D721Med (cell line): ENCODE results near the gene MAML1.

Source experiments
- DNase-seq: peaks from one replicate; pipeline ENCODE4 v3.0.0; 2011; ENCODE audit warnings: low spot score; ENCODE audit not compliant: insufficient read length
- FAIRE-seq: peaks from 2 replicates; lab custom pipeline; 2011; peaks lifted over from hg19 to GRCh38; lab: Jason Lieb, UNC
- CTCF ChIP-seq: IDR thresholded peaks from 2 replicates; pipeline ENCODE4 v1.5.1; 2012; ENCODE audit warnings: mild to moderate bottlenecking, control low read depth; ENCODE audit not compliant: insufficient read depth; ENCODE audit errors: missing control alignments

Gene MAML1

DNA sequence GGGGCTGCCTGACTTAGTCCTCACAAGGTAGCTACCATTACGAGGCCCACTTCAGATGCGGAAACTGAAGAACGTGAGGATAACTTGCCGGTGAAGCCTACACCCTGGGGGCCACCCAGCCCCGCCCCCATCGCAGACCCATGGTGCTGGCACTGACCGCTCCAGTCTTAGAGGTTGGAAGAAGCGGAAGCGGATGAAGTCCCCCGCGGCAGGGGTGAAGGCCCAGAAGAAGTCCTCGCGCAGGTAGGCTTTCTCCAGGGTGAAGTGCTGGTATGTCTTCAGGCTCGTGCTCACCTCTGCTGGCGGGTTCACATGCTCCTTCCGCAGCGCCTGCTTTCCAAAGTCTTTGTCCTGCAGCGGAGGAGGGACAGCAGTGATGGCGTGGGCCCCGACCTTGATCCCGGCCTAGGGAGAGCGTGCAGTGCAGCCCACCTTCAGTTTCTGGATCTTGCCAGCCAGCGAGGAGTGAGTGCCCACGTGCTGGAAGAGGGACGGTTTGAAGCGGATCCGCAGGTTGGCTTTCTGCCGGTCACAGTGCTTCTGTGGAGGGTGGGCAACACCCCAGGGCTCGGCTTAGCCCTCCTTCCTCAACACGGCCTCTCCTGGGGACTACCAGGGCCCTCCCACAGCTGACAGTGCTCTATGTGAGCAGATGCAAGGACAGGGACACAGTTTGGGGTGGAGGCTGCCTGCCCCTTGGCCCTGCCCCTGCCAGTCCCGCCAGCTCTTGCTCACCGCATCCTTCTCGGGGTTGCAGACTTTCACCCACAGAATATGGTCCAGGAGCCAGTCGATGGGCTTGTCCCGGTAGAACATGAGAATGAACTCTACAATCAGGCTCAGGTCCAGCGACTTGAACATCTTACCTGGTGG, 66.4 kb downstream of the MAML1 start:
- DNase-seq, result no peak
- no peak for FAIRE-seq
- TF ChIP-seq CTCF, result no peak

DNA sequence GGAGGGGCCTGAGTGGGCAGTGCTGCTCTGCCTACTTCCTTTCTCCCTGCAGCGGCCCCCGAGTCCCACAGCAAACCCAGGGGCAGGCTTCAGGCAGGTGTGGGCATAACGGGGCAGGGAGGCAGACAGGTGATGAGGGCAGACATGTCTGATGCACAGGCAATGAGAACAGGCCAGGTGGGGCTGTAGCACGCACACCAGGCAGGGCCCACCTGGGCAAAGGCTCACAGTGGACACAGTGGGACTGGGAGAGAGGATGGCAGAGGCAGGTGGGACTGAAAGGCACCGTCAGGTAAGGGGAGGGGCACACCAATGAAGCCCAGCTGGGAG, 67.0 kb downstream of the MAML1 start:
- DNase-seq (no peak), FAIRE-seq (no peak)
- no peak for TF ChIP-seq CTCF

GRCh38 chr5:179800071-179800695, 67.6 kb downstream of the MAML1 start:
- DNase-seq, result no peak
- no peak for TF ChIP-seq CTCF
- FAIRE-seq, result no peak

GRCh38 chr5:179800696-179801201, 68.1 kb downstream of the MAML1 start:
- no peak for DNase-seq
- no peak for TF ChIP-seq CTCF
- no peak for FAIRE-seq

GRCh38 chr5:179801304-179802206, 68.9 kb downstream of the MAML1 start:
- FAIRE-seq (no peak), DNase-seq (no peak)
- peak; percentile 51 for TF ChIP-seq CTCF

DNA sequence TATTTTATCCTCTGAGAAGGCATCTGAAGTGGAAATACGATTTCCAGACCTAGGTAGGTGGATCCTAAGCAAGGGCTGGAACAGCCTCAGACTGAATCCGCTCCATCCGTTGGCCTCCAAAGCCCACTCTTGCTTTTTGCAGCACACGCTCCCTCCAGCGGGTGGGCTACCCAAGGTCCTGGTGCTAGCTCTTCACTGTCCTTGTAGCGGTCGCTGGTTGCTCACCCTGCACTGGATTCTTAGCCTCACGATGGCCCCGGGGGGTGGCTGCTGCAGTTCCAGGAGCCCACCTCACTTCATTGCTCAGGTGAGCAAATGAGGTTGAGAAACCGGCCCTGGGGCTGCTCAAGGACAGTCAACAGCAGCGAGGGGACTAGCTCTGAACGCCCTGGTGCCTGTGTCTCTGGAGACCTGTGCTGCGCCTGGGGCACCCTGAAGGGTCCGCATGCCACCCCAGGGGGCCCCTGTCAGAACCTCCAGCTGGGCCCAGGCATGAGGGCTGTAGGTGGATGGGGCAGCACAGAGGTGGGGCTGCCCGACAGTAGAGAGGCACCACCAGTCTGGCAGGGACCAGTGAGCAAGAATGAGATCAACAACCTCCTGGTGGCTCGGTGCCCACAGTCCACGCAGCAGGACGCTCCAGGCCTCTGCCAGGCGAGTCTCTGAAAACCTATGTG, 69.7 kb downstream of the MAML1 start:
- no peak for DNase-seq
- FAIRE-seq, result no peak
- no peak for TF ChIP-seq CTCF
